ENCODE results near the gene EIF5A2.
"Not testable (repeated sequence)": the region's sequence is repeated elsewhere in the genome, so short reads cannot be mapped to it uniquely, and the experiment has no call there.

EIF5A2 gene

GRCh38 chr3:170896781-170897180, 11.7 kb downstream of the EIF5A2 start:
- no peak for TF ChIP-seq CTCF (IDR thresholded peaks at IDR 0.05)
- Histone ChIP-seq H3K4me3 (no peak overlapping the region), H3K36me3 (peaks cover 0 to 5% (median 0%) of the 10 kb centered on the region in 3 donors), H3K27me3 (no peaks in the 10 kb centered on the region), H3K4me1 (no peaks in the 10 kb centered on the region), H3K27ac (no peak overlapping the region), H3K9me3 (no peaks in the 10 kb centered on the region)
- DNase-seq, result no peak
- intact Hi-C loops (cut with DNase I; ENCODE audit: low total_unique reads), result no loop called here

GRCh38 chr3:170896333-170896732, 12.1 kb downstream of the EIF5A2 start:
- H3K36me3 ChIP-seq; H3K4me3 ChIP-seq; H3K9me3 ChIP-seq; H3K4me1 ChIP-seq; intact Hi-C loops (cut with DNase I; ENCODE audit: low total_unique reads); H3K27ac ChIP-seq; DNase-seq; H3K27me3 ChIP-seq: not testable (repeated sequence)

- no peaks in the 10 kb centered on the region for H3K27me3 ChIP-seq
- intact Hi-C loops (cut with DNase I; ENCODE audit: low total_unique reads), result no loop called here
- TF ChIP-seq CTCF (IDR thresholded peaks at IDR 0.05), result no peak
- peaks cover 0 to 5% (median 0%) of the 10 kb centered on the region in 3 donors for H3K36me3 ChIP-seq
- H3K4me1 ChIP-seq, result no peaks in the 10 kb centered on the region
- H3K9me3 ChIP-seq, result no peaks in the 10 kb centered on the region
- no peak for DNase-seq
- H3K27ac ChIP-seq, result no peak overlapping the region
- no peak overlapping the region for H3K4me3 ChIP-seq
These were observed 14.5 kb downstream of the EIF5A2 start for GRCh38 chr3:170893895-170894294.

- no peak for DNase-seq
- H3K36me3 ChIP-seq, result no peaks in the 10 kb centered on the region
- H3K9me3 ChIP-seq, result no peaks in the 10 kb centered on the region
- H3K27ac ChIP-seq, result no peak overlapping the region
- H3K4me3 ChIP-seq, result no peak overlapping the region
- intact Hi-C loops (cut with DNase I; ENCODE audit: low total_unique reads), result no loop called here
- no peak for TF ChIP-seq CTCF (IDR thresholded peaks at IDR 0.05)
- H3K27me3 ChIP-seq, result no peaks in the 10 kb centered on the region
- H3K4me1 ChIP-seq, result no peaks in the 10 kb centered on the region
These were observed 18.8 kb downstream of the EIF5A2 start for GRCh38 chr3:170889630-170890029.

- H3K27me3 ChIP-seq, result no peaks in the 10 kb centered on the region
- H3K4me1 ChIP-seq, result no peaks in the 10 kb centered on the region
- no peaks in the 10 kb centered on the region for H3K9me3 ChIP-seq
- intact Hi-C loops (cut with DNase I; ENCODE audit: low total_unique reads), result no loop called here
- no peak overlapping the region for H3K4me3 ChIP-seq
- no peak overlapping the region for H3K27ac ChIP-seq
- no peak for TF ChIP-seq CTCF (IDR thresholded peaks at IDR 0.05)
- no peak for DNase-seq
- no peaks in the 10 kb centered on the region for H3K36me3 ChIP-seq
These were observed 19.3 kb downstream of the EIF5A2 start for GRCh38 chr3:170889132-170889531.

- H3K4me1 ChIP-seq, H3K9me3 ChIP-seq: not testable (repeated sequence)
These were observed 24.1 kb downstream of the EIF5A2 start for GRCh38 chr3:170884109-170884930.

GRCh38 chr3:170878688-170879087, 29.7 kb downstream of the EIF5A2 start:
- intact Hi-C loops (cut with DNase I; ENCODE audit: low total_unique reads); DNase-seq; H3K27ac ChIP-seq; H3K9me3 ChIP-seq; H3K4me1 ChIP-seq; H3K4me3 ChIP-seq; H3K27me3 ChIP-seq; H3K36me3 ChIP-seq: not testable (repeated sequence)

More at GRCh38 chr3:170884109-170884930, 24.1 kb downstream of the EIF5A2 start:
- H3K27ac ChIP-seq; intact Hi-C loops (cut with DNase I; ENCODE audit: low total_unique reads); DNase-seq; H3K27me3 ChIP-seq; H3K36me3 ChIP-seq; H3K4me3 ChIP-seq: not testable (repeated sequence)

- intact Hi-C loops (cut with DNase I; ENCODE audit: low total_unique reads); H3K36me3 ChIP-seq; H3K4me3 ChIP-seq; H3K9me3 ChIP-seq; H3K27me3 ChIP-seq; DNase-seq; H3K27ac ChIP-seq; H3K4me1 ChIP-seq: not testable (repeated sequence)
These were observed 31.1 kb downstream of the EIF5A2 start for GRCh38 chr3:170877311-170877710.
